Gastroesophageal sphincter (tissue), 3 donors: ENCODE results near the gene TMEM39A.

ENCODE experiments used
- CTCF ChIP-seq, 4 experiments: fragments of 200-600 bp in 2 of 4; fragments of 450-650 bp in 2 of 4; sonication (generic) in 1 of 4; IDR thresholded peaks; one replicate each; pipeline ENCODE4 v1.5.1; 2017 to 2019; ENCODE audit warnings: antibody characterized with exemption in 4 of 4, mild to moderate bottlenecking in 2 of 4, moderate library complexity in 2 of 4
- POLR2A ChIP-seq, 2 donors: fragments of 450-650 bp; IDR thresholded peaks; one replicate each; pipeline ENCODE4 v1.6.1; 2017; ENCODE audit warnings: antibody characterized with exemption in 2 of 2, mild to moderate bottlenecking in 2 of 2, moderate library complexity in 1 of 2

GRCh38 chr3:119457246-119457645, 6.2 kb downstream of the TMEM39A start:
- TF ChIP-seq CTCF (IDR thresholded peaks at IDR 0.05) (no peak), POLR2A (IDR thresholded peaks at IDR 0.05) (no peak)
